Measurements from ENCODE around the gene EIF2S3.

GRCh38 chrX:24030597-24030996 is 24.2 kb upstream of the EIF2S3 start:
- TF ChIP-seq CTCF (IDR thresholded peaks at IDR 0.05) (no peak), POLR2A (IDR thresholded peaks at IDR 0.05) (no peak), EP300 (IDR thresholded peaks at IDR 0.05) (no peak)

All from stomach (tissue), 4 donors.